Measurements from ENCODE around the gene DSC1. TPM values are rescaled to one million over a fixed set of nuclear protein-coding genes. Genes with fewer than 3 reads are reported as not detected.
A peak's percentile ranks its signal among the peaks of the same experiment; 100 is the strongest.

Gene DSC1
- total RNA-seq (2014; rRNA removed; shearing (Covaris generic)): 0.04 TPM in 1 of 2 replicates, not detected in the other

GRCh38 chr18:31162825-31163435 is at the start of gene DSC1:
Gene DSC1 (minus strand): TSS chr18:31162856. CDS start chr18:31162594, 262 bp downstream.
- H3K27me3 ChIP-seq (ENCODE audit: control insufficient read depth, insufficient read depth, low read length): no peaks in the 10 kb centered on the region
- H3K4me3 ChIP-seq (ENCODE audit: insufficient read depth, low read depth, low read length): no peak within 1 kb of the TSS
- H3K36me3 ChIP-seq (replicated peaks; ENCODE audit: control insufficient read depth, insufficient read depth, low read length): no peaks in the 10 kb centered on the region
- no peak for DNase-seq

- H3K36me3 ChIP-seq (replicated peaks; ENCODE audit: control insufficient read depth, insufficient read depth, low read length): no peaks in the 10 kb centered on the region
- no peak overlapping the region for H3K4me3 ChIP-seq (ENCODE audit: insufficient read depth, low read depth, low read length)
- H3K27me3 ChIP-seq (ENCODE audit: control insufficient read depth, insufficient read depth, low read length): no peaks in the 10 kb centered on the region
- no peak for DNase-seq
These were observed 48.4 kb upstream of the DSC1 start for GRCh38 chr18:31211047-31211446.

- H3K27me3 ChIP-seq (ENCODE audit: control insufficient read depth, insufficient read depth, low read length): no peaks in the 10 kb centered on the region
- no peak overlapping the region for H3K4me3 ChIP-seq (ENCODE audit: insufficient read depth, low read depth, low read length)
- H3K36me3 ChIP-seq (replicated peaks; ENCODE audit: control insufficient read depth, insufficient read depth, low read length): no peaks in the 10 kb centered on the region
- no peak for DNase-seq
These were observed 46.4 kb upstream of the DSC1 start for GRCh38 chr18:31209041-31209440.

GRCh38 chr18:31207391-31207790 is 44.7 kb upstream of the DSC1 start:
- Histone ChIP-seq H3K27me3 (ENCODE audit: control insufficient read depth, insufficient read depth, low read length) (no peaks in the 10 kb centered on the region), H3K4me3 (ENCODE audit: insufficient read depth, low read depth, low read length) (no peak overlapping the region), H3K36me3 (replicated peaks; ENCODE audit: control insufficient read depth, insufficient read depth, low read length) (no peaks in the 10 kb centered on the region)
- no peak for DNase-seq

- Histone ChIP-seq H3K4me3 (ENCODE audit: insufficient read depth, low read depth, low read length) (no peak overlapping the region), H3K27me3 (ENCODE audit: control insufficient read depth, insufficient read depth, low read length) (no peaks in the 10 kb centered on the region), H3K36me3 (replicated peaks; ENCODE audit: control insufficient read depth, insufficient read depth, low read length) (no peaks in the 10 kb centered on the region)
- DNase-seq: peak; percentile 24
These were observed 44.2 kb upstream of the DSC1 start for GRCh38 chr18:31206787-31207381.

GRCh38 chr18:31206071-31206470 is 43.4 kb upstream of the DSC1 start:
- H3K4me3 ChIP-seq (ENCODE audit: insufficient read depth, low read depth, low read length): no peak overlapping the region
- DNase-seq: no peak
- H3K27me3 ChIP-seq (ENCODE audit: control insufficient read depth, insufficient read depth, low read length): no peaks in the 10 kb centered on the region
- H3K36me3 ChIP-seq (replicated peaks; ENCODE audit: control insufficient read depth, insufficient read depth, low read length): no peaks in the 10 kb centered on the region

- H3K27me3 ChIP-seq (ENCODE audit: control insufficient read depth, insufficient read depth, low read length): no peaks in the 10 kb centered on the region
- H3K4me3 ChIP-seq (ENCODE audit: insufficient read depth, low read depth, low read length): no peak overlapping the region
- no peak for DNase-seq
- no peaks in the 10 kb centered on the region for H3K36me3 ChIP-seq (replicated peaks; ENCODE audit: control insufficient read depth, insufficient read depth, low read length)
These were observed 42.6 kb upstream of the DSC1 start for GRCh38 chr18:31205273-31205672.

- Histone ChIP-seq H3K4me3 (ENCODE audit: insufficient read depth, low read depth, low read length) (no peak overlapping the region), H3K36me3 (replicated peaks; ENCODE audit: control insufficient read depth, insufficient read depth, low read length) (no peaks in the 10 kb centered on the region), H3K27me3 (ENCODE audit: control insufficient read depth, insufficient read depth, low read length) (no peaks in the 10 kb centered on the region)
- no peak for DNase-seq
These were observed 42.2 kb upstream of the DSC1 start for GRCh38 chr18:31204833-31205232.

GRCh38 chr18:31204166-31204565 is 41.5 kb upstream of the DSC1 start:
- Histone ChIP-seq H3K36me3 (replicated peaks; ENCODE audit: control insufficient read depth, insufficient read depth, low read length) (no peaks in the 10 kb centered on the region), H3K27me3 (ENCODE audit: control insufficient read depth, insufficient read depth, low read length) (no peaks in the 10 kb centered on the region), H3K4me3 (ENCODE audit: insufficient read depth, low read depth, low read length) (no peak overlapping the region)
- no peak for DNase-seq

GRCh38 chr18:31203794-31204148 is 41.1 kb upstream of the DSC1 start:
- Histone ChIP-seq H3K27me3 (ENCODE audit: control insufficient read depth, insufficient read depth, low read length) (no peaks in the 10 kb centered on the region), H3K36me3 (replicated peaks; ENCODE audit: control insufficient read depth, insufficient read depth, low read length) (no peaks in the 10 kb centered on the region), H3K4me3 (ENCODE audit: insufficient read depth, low read depth, low read length) (no peak overlapping the region)
- no peak for DNase-seq

GRCh38 chr18:31203096-31203793 is 40.6 kb upstream of the DSC1 start:
- no peaks in the 10 kb centered on the region for H3K27me3 ChIP-seq (ENCODE audit: control insufficient read depth, insufficient read depth, low read length)
- H3K36me3 ChIP-seq (replicated peaks; ENCODE audit: control insufficient read depth, insufficient read depth, low read length): no peaks in the 10 kb centered on the region
- no peak for DNase-seq
- no peak overlapping the region for H3K4me3 ChIP-seq (ENCODE audit: insufficient read depth, low read depth, low read length)

GRCh38 chr18:31199190-31199769 is 36.6 kb upstream of the DSC1 start:
- Histone ChIP-seq H3K27me3 (ENCODE audit: control insufficient read depth, insufficient read depth, low read length) (no peaks in the 10 kb centered on the region), H3K36me3 (replicated peaks; ENCODE audit: control insufficient read depth, insufficient read depth, low read length) (no peaks in the 10 kb centered on the region), H3K4me3 (ENCODE audit: insufficient read depth, low read depth, low read length) (no peak overlapping the region)
- DNase-seq: no peak

- Histone ChIP-seq H3K36me3 (replicated peaks; ENCODE audit: control insufficient read depth, insufficient read depth, low read length) (no peaks in the 10 kb centered on the region), H3K4me3 (ENCODE audit: insufficient read depth, low read depth, low read length) (no peak overlapping the region), H3K27me3 (ENCODE audit: control insufficient read depth, insufficient read depth, low read length) (no peaks in the 10 kb centered on the region)
- no peak for DNase-seq
These were observed 35.0 kb upstream of the DSC1 start for GRCh38 chr18:31197676-31198075.

GRCh38 chr18:31195063-31195462 is 32.4 kb upstream of the DSC1 start:
- DNase-seq: no peak
- Histone ChIP-seq H3K4me3 (ENCODE audit: insufficient read depth, low read depth, low read length) (no peak overlapping the region), H3K36me3 (replicated peaks; ENCODE audit: control insufficient read depth, insufficient read depth, low read length) (no peaks in the 10 kb centered on the region), H3K27me3 (ENCODE audit: control insufficient read depth, insufficient read depth, low read length) (no peaks in the 10 kb centered on the region)
